RPMI8226 (cell line): ENCODE data around the gene NRROS.

Source experiments
- DNase-seq: peaks from one replicate; pipeline ENCODE4 v3.0.0-alpha.2; 2015

Gene NRROS

DNA sequence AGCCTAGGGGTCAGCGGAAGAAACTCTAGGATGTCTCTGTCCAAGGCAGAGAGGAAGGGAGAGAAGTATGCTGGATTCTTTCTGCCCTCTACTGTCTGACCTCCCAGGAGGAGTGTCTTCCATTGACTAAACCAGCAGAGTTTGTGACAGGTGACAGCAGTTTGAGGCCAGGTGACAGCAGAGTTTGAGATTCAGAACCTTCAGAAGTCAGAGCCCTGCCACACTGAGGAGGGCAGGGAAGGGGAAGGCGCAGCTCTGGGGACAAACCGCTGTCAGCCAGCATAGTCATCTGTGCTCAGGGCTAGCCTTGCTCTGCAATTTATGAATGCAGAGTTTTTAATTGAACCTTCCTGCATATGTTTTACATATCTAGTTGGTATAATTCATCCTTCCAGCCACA lies 12.3 kb downstream of the NRROS start:
- no peak for DNase-seq

DNA sequence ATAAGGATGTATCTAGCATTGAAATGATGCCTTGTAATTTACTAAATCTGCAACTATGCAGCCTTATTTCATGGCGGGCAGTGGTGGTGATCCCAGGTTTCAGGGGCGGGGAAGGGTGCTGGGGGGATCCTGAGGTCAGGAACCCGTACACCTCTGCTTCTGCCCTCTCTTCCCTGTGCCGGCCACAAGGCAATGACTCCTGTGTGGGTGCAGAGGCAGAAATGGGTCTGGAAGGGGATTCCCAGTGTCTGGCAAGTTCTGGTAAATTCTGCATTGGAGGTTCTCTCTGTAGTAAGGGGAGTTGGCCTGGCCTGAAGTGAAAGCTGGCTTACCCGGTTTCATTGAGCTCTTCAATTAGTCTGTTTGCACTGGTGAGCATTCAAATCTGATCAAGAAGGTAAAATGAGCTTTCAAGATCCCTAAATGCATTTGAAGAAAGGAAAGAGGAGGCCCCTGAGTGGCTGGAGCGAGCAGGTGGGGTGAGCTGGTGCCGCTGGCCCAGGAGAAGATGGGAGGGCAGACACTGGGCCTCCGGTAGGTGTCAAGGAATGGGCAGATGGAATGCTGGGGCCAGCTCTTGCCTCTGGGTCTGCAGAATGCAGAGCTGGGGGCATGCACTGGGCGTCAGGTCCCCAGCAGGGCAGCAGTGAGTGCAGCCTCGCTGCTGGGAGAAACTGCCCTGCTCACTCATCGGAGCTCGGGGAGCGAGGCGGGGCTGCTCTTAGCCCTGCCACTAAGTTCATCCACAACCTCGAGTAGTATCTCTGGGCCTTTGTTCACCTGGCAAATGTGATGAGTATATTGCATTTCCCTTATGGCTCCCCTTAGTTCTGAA lies 13.7 kb downstream of the NRROS start:
- DNase-seq: no peak

DNA sequence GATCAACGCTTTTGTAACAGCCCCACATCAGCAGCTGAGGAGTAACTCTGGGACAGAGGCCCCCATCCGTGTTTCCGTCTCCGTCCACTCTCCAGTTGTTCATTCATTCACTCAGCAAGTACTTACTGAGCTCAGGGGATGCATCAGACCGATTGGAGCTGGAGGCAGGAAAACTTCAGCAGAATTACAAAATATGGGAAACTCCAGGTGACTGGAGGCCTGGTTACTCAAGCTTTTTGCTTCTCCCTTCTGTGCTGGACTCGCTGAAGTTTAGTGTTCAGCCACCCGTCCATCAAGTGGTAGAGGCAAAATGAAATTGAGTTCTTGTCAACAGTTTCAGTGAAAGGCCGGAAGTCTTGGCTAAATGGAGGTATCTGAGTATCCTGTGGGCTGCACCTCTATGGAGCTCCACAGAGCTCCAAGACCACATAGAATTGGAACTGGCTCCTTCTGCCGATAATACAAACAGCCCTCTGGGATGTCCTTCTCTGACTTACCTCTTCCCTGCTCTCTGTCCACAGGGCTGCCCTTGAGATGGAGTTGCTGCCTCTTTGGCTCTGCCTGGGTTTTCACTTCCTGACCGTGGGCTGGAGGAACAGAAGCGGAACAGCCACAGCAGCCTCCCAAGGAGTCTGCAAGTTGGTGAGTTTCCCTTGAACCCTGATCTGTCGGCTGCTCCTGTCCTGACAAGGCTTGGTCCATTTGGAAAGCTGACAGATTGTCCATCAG lies 14.7 kb downstream of the NRROS start:
- DNase-seq: no peak

DNA sequence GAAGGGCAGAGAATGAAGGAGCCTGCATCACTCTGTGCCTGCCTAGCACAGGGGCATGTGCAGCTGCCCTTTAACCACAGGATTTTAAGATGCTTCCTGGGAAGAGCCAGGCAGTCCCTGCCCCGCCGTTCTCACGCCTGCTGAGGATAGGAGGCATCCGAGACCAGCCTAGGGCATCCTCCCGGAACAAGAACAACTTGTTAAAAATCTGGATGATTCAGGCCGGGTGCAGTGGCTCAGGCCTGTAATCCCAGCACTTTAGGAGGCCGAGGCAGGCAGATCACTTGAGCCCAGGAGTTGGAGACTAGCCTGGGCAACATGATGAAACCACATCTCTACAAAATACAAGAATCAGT lies 15.2 kb downstream of the NRROS start:
- no peak for DNase-seq

DNA sequence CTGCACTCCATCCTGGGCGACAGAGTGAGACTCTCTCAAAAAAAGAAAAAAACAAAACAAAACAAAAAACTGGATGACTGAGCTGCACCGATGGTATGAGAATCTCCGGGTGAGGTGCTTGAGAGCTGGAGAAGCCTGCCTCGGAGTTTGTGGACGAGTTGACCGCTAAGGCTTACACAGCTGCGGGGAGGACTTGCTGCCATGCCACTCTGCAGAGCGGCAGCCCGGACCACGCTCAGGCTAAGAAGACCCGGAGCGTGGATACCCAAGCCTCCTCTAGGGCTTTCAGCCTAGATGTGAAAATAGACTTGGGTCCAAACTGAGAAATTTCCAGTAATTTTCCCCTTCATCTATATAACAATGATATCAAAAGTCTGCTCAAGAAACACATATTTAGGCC lies 16.0 kb downstream of the NRROS start:
- DNase-seq: no peak

DNA sequence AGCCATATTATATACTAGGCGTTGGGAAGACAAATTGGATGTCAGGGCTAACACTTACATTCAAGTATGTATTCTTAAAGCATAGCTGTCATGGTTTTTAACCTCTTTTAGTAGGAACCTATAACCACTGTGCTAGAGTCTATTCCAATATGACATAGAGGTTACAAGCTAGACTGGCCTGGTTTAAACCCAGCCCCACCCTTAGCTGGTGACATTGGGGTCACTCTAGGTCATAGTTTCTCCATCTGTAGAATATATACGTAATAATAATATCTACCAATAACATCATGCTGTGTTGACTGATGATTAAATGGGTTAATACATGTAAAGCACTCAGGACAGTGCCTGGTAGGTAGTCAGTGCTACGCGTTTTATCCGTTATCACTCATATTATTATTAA lies 16.7 kb downstream of the NRROS start:
- no peak for DNase-seq

DNA sequence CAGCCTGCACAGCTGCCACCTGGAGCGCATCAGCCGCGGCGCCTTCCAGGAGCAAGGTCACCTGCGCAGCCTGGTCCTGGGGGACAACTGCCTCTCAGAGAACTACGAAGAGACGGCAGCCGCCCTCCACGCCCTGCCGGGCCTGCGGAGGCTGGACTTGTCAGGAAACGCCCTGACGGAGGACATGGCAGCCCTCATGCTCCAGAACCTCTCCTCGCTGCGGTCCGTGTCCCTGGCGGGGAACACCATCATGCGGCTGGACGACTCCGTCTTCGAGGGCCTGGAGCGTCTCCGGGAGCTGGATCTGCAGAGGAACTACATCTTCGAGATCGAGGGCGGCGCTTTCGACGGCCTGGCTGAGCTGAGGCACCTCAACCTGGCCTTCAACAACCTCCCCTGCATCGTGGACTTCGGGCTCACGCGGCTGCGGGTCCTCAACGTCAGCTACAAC lies 20.4 kb downstream of the NRROS start:
- no peak for DNase-seq

DNA sequence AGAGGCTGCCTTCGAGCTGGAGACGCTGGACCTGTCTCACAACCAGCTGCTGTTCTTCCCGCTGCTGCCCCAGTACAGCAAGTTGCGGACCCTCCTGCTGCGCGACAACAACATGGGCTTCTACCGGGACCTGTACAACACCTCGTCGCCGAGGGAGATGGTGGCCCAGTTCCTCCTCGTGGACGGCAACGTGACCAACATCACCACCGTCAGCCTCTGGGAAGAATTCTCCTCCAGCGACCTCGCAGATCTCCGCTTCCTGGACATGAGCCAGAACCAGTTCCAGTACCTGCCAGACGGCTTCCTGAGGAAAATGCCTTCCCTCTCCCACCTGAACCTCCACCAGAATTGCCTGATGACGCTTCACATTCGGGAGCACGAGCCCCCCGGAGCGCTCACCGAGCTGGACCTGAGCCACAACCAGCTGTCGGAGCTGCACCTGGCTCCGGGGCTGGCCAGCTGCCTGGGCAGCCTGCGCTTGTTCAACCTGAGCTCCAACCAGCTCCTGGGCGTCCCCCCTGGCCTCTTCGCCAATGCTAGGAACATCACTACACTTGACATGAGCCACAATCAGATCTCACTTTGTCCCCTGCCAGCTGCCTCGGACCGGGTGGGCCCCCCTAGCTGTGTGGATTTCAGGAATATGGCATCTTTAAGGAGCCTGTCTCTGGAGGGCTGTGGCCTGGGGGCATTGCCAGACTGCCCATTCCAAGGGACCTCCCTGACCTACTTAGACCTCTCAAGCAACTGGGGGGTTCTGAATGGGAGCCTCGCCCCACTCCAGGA lies 21.1 kb downstream of the NRROS start:
- DNase-seq: no peak

DNA sequence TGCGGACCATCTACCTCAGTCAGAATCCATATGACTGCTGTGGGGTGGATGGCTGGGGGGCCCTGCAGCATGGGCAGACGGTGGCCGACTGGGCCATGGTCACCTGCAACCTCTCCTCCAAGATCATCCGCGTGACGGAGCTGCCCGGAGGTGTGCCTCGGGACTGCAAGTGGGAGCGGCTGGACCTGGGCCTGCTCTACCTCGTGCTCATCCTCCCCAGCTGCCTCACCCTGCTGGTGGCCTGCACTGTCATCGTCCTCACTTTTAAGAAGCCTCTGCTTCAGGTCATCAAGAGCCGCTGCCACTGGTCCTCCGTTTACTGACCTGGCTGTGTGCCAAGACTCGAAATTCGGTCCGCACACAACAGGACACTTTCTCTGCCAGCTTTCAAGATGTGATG lies 21.9 kb downstream of the NRROS start:
- no peak for DNase-seq

DNA sequence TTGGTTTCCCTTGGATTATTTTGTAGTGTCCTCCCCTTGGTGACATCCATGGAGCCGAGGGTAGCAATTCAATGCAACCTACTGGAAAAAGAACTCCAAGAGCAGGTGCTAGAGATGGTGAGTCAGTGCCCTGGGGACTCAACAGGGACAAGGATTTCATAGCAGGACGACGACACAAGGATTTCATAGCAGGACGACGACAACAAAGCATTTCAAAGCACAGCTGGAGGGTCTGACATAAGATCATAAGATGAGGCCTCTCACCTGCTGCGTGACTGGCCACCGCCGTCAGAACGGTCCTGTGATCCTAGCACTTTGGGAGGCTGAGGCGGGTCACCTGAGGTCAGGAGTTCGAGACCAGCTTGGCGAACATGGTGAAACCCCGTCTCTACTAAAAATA lies 22.5 kb downstream of the NRROS start:
- DNase-seq: no peak

DNA sequence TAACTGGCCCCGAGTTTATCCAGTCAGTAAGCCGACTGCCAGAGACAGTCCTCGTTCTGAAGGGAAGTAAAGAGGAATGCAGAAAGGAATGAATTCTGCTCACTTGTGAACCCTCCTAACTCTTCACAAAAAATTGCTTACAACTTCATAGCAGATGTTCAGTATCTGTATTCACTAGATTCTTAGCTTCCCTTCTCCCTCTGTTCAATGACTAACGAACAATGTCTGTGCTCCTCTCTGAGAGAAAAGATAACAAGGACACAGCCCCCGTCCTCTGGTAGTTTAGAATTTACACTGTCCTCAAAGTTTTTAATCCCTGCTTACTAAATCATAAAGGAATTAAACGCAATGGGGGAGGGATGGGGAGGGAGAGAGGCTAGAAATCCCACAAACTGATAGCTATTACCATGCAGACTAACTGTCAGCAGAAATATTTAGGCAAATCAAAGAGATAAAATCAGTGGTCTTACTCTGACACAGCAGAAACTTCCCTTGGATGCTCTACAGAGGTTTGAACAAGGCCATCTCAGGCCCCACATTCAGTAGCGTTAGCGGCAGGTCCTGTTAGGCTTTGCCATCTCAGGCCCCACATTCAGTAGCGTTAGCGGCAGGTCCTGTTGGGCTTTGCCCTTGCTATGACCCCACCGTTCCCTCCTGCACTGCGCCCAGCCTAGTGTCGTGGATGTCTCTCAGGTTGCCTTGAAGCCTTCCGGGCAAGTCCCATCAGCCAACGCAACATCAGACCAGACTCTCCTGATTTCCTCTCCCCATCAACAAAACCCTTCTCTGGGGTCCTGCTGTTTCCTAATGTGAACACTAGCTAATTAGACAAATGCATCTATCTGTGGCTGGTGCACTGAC lies 23.4 kb downstream of the NRROS start:
- no peak for DNase-seq

DNA sequence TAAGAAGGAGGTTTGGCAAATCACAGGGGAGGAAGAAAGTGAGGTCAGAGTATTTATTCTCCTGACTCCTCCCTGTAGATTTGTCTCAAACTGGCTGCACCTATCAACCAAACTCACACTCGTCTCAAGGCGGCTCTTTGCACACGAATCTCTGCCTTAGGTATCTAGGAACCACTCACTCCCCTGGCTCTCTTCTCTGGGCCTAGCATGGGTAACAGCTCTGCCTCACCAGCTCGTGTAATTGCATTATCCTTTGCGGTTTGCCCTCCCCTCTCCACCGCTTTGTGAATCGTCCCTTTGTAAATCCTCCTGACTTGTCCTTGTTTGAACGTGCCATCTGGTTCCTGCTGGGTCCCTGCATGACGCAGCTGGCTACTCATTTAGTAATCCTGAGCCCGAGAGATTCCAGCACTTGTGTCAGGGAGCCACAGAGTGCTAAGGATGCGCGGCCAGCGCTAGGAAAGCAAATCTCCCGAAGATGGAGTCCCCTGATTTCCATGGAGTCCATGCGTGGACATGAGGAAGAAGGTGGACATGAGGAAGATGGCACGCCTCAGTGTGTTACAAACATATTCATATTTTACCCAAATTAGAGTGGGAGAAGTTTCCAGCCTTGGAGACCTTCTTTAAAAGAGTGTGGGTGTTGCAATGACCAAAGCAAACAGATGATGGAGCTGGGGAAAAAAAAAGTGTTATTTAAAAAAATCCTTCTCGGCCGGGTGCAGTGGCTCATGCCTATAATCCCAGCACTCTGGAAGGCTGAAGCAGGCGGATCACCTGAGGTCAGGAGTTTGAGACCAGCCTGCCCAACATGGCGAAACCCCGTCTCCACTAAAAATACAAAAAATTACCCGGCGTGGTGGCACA lies 26.7 kb downstream of the NRROS start:
- no peak for DNase-seq

DNA sequence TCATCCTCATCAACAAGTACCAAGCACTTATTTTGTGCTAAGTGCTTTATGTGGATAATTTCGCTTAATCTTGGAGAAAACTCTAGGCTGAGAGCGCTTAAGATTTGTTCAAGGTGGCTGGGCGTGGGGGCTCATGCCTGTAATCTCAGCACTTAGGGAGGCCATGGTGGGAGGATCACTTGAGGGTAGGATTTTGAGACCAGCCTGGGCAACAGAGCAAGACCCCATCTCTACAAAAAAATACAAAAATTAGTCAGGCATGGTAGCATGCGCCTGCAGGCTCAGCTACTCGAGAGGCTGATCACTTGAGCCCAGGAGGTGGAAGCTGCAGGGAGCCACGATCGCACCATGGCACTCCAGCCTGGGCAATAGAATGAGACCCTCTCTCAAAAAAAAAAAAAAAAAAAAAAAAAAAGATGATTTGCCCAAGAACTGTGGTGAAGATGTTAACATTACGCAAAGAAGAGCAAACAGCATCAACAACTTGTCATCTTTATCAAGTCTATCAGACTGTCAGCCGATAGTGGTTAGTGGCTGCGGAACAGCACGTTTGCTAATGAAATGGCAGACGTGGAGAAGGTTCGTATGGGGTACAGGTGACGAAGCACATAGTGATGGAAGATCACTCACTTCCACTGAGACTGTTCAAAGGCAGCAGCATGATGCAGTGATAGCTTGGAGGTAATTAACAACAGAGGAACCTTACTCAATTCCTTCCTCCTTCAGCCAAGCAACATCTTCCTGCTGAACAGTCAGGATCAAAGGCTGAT lies 27.7 kb downstream of the NRROS start:
- DNase-seq: no peak

DNA sequence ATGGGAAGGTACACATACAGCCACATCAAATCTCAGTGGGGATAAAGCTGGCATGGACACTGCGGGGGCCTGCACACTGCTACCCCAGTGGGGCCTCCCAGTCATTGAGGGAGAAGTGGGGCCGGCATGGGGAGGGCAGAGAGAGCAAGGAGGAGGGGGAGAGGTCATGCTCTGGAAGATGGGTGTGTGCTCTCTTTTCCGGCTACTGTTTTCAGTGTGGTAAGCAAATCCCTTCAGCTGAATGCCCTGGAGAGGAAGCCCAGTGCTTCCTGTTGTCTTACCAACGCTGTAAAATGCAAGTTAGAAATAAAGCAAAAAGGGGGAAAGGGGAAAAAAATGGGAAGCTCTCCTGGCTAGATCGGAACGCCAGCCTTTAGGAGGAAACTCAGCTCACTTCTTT lies 30.8 kb downstream of the NRROS start:
- DNase-seq: no peak

DNA sequence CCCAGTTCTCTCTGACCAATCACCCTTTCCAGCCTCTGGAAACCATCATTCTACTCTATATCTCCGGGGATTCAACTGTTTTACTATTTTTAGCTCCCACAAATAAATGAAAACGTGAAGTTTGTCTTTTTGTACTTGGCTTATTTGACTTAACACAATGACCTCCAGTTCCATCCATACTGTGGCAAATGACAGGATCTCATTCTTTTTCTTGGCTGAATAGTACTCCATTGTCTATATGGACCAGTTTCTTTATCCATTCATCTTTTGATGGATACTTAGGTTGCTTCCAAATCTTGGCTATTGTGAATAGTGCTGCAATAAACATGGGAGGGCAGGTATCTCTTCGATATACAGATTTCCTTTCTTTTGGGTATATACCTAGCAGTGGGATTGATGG lies 34.1 kb downstream of the NRROS start:
- DNase-seq: no peak

DNA sequence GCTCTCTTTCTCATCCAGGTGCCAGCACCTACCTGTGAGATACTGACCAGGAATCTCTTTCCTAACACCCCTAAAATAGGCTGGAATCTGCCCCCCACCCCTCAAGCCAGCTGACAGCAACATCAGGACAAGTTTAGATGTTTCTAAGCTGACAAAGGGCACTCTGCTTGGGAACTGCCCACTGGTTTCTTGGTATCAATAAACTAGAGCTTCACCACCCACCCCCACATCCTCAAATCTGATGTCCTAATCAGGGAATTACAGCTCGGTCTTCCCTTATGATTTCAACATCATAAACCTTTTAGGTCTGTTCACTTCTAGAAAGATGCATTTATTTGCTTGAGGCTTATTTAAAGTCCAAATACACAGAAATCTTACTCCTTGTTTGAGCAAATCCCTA lies 37.9 kb downstream of the NRROS start:
- DNase-seq: no peak

DNA sequence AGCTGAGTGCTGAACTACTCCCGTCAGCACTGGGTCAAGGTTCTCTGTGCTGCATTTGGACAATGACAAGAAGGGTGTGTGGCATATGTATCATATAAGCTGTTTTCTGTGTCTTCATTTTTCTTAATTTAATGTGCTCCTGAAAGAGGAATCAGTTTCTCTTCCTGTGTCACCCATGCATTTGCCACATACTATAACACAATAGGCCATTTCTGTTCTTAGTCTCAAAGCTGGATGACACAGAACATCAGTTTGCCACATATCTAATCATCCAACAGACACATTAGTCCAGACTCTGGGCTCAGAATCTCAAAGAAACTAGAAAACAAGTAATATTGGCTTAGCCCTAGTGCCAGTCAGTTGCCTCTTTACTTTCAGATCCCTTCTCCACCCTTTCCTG lies 38.4 kb downstream of the NRROS start:
- no peak for DNase-seq

DNA sequence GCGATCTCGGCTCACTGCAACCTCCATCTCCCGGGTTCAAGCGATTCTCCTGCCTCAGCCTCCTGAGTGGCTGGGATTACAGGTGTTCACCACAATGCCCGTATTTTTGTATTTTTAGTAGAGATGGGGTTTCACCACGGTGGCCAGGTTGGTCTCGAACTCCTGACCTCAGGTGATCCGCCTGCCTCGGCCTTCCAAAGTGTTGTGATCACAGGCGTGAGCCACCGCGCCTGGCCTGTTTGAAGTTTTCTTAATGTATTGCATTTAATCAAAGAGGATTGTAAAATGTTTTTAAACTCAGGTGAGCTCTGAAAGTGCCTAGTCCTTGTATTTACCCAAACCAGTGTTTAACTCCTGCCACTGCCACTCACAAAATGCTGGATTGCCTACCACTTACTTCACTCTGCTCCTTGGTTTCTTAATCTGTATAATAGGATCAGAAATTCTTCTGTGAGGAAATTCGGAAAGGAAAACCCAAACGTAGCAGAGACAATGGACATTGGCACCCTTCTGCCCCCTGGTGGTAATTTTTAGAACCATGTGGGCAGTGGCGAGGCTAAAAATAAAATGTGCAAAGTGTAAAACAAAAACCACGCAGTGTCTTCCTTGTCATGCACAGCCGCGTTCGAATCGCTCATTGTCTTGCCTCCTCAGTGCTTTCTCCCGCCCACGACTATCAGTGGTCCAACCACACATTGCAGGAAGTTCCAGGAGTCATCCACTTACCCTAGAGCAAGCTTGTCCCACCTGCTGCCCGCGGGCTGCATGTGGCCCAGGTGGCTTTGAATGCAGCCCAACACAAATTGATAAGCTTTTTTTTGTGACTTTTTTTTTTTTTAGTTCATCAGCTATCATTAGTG lies 45.3 kb downstream of the NRROS start:
- DNase-seq: peak; percentile 85

DNA sequence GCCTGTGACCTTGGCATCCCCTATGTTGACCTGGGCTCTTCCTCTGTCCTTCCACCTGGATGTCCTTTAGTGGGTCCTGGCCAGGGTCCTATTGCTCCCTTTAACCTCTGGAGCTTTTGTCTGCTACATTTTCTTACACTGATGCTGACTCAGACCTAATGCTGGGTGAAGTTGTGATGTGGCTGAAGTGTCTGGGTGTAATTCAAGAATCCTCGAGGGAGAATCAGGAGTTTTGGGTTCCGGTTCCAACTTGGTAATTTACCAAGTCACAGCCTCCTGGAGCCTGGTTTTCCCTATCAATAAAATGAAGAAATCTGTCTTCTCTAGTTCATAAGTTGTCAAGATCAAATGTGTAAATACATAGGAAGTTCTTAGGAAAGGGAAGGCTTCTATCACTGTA lies 46.9 kb downstream of the NRROS start:
- no peak for DNase-seq

DNA sequence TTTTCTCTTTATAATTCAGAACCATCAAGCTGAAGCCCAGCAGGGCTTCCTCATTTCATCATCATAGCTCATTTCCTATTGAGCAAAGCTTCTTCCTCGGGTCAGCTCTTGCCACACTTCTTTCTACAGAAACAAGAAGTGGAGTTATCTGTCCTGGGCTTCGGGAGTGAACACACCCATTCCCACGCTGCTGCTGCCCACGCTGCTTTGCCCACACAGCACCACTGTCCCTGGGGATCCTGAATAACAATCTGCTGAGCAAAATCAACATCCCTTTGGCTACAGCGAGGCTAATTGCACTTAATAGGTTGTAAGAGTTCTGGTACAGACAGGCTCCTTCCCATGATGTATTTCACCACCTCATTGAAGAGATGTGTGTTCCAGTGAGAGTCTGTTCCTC lies 48.9 kb downstream of the NRROS start:
- no peak for DNase-seq
